ENCODE measurements around the gene CCNH. TPM values are rescaled to one million over a fixed set of nuclear protein-coding genes. Genes with fewer than 3 reads are reported as not detected.

CCNH gene
- total RNA-seq, 3 donors from 2014 or later (not counting 1 experiment from before 2014, with no cell fraction given) = 171 to 305 (median 268) TPM

- H3K27ac Mint-ChIP-seq = peak overlapping the region in 1 of 2 donors; percentile 59
- intact Hi-C loops (cut with micrococcal nuclease) = no loop called here
- no peaks in the 10 kb centered on the region for H3K27me3 Mint-ChIP-seq (ENCODE audit: low read depth in 2 of 2)
- TF ChIP-seq, protein P1, sequence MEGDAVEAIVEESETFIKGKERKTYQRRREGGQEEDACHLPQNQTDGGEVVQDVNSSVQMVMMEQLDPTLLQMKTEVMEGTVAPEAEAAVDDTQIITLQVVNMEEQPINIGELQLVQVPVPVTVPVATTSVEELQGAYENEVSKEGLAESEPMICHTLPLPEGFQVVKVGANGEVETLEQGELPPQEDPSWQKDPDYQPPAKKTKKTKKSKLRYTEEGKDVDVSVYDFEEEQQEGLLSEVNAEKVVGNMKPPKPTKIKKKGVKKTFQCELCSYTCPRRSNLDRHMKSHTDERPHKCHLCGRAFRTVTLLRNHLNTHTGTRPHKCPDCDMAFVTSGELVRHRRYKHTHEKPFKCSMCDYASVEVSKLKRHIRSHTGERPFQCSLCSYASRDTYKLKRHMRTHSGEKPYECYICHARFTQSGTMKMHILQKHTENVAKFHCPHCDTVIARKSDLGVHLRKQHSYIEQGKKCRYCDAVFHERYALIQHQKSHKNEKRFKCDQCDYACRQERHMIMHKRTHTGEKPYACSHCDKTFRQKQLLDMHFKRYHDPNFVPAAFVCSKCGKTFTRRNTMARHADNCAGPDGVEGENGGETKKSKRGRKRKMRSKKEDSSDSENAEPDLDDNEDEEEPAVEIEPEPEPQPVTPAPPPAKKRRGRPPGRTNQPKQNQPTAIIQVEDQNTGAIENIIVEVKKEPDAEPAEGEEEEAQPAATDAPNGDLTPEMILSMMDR (IDR thresholded peaks at IDR 0.05) = no peak
- H3K27me3 ChIP-seq (ENCODE audit: control insufficient read depth, insufficient read depth, low read length) = no peaks in the 10 kb centered on the region
- WGBS (ENCODE audit: insufficient coverage) = no CpG with 5 or more reads among the region's 1 CpG
- H3K27ac ChIP-seq (ENCODE audit: low read length) = no peak overlapping the region
- no peaks in the 10 kb centered on the region for H3K9me3 ChIP-seq (ENCODE audit: control insufficient read depth, insufficient read depth, low read length)
- no peak overlapping the region for H3K4me3 Mint-ChIP-seq
- H3K9me3 Mint-ChIP-seq = no peaks in the 10 kb centered on the region
- no peaks in the 10 kb centered on the region for H3K4me1 Mint-ChIP-seq
- H3K4me3 ChIP-seq (ENCODE audit: low read length) = no peak overlapping the region
- no peaks in the 10 kb centered on the region for H3K4me1 ChIP-seq (ENCODE audit: control insufficient read depth, insufficient read depth, low read length)
- DNase-seq (no peak), ATAC-seq (no peak)
- peaks cover 76% of the 10 kb centered on the region for H3K36me3 ChIP-seq (ENCODE audit: control insufficient read depth, insufficient read depth, low read length)
- peaks cover 7% of the 10 kb centered on the region for H3K36me3 Mint-ChIP-seq
Measured at GRCh38 chr5:87383216-87383615, 29.5 kb downstream of the CCNH start.

DNA sequence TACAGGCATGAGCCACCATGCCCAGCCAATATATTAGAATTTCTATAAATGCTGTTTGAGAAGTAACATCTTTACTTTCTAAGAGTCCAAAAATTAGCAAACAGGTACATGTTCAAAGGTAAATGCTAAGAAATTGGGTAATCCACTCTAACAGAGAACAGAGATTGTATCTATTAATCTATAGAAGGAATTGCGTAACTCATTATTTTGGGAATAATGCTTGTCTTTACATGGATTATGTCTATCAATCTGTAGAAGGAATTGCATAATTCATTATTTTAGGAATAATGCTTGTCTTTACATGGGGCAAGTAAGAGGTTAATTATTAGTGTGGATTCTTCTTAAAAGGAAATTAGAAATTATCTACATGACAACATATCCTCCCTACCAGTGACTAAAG lies 30.5 kb downstream of the CCNH start:
- peak overlapping the region in 1 of 2 donors; percentile 14 for H3K27ac Mint-ChIP-seq
- H3K36me3 Mint-ChIP-seq = peaks cover 7% of the 10 kb centered on the region

GRCh38 chr5:87372705-87373104 lies 40.0 kb downstream of the CCNH start:
- Histone ChIP-seq H3K4me3 (ENCODE audit: low read length) (no peak overlapping the region), H3K36me3 (ENCODE audit: control insufficient read depth, insufficient read depth, low read length) (peaks cover 71% of the 10 kb centered on the region), H3K27ac (ENCODE audit: low read length) (no peak overlapping the region), H3K4me1 (ENCODE audit: control insufficient read depth, insufficient read depth, low read length) (no peaks in the 10 kb centered on the region), H3K9me3 (ENCODE audit: control insufficient read depth, insufficient read depth, low read length) (no peaks in the 10 kb centered on the region), H3K27me3 (ENCODE audit: control insufficient read depth, insufficient read depth, low read length) (no peaks in the 10 kb centered on the region)
- no peaks in the 10 kb centered on the region for H3K9me3 Mint-ChIP-seq
- TF ChIP-seq, protein P1 (IDR thresholded peaks at IDR 0.05) = no peak
- no peaks in the 10 kb centered on the region for H3K27me3 Mint-ChIP-seq (ENCODE audit: low read depth in 2 of 2)
- intact Hi-C loops (cut with micrococcal nuclease) = no loop called here
- DNase-seq (no peak), ATAC-seq (no peak)
- H3K4me3 Mint-ChIP-seq = no peak overlapping the region
- WGBS (ENCODE audit: insufficient coverage) = no CpG with 5 or more reads among the region's 2 CpGs
- peak overlapping the region in 1 of 2 donors; percentile 73 for H3K27ac Mint-ChIP-seq
- no peaks in the 10 kb centered on the region for H3K4me1 Mint-ChIP-seq
- H3K36me3 Mint-ChIP-seq = peaks cover 25% of the 10 kb centered on the region

More for the DNA sequence above, 30.5 kb downstream of the CCNH start:
- Histone ChIP-seq H3K36me3 (ENCODE audit: control insufficient read depth, insufficient read depth, low read length) (peaks cover 76% of the 10 kb centered on the region), H3K4me3 (ENCODE audit: low read length) (no peak overlapping the region), H3K4me1 (ENCODE audit: control insufficient read depth, insufficient read depth, low read length) (no peaks in the 10 kb centered on the region), H3K27ac (ENCODE audit: low read length) (no peak overlapping the region), H3K9me3 (ENCODE audit: control insufficient read depth, insufficient read depth, low read length) (no peaks in the 10 kb centered on the region), H3K27me3 (ENCODE audit: control insufficient read depth, insufficient read depth, low read length) (no peaks in the 10 kb centered on the region)
- Mint-ChIP-seq H3K4me3 (no peak overlapping the region), H3K9me3 (no peaks in the 10 kb centered on the region), H3K27me3 (ENCODE audit: low read depth in 2 of 2) (no peaks in the 10 kb centered on the region), H3K4me1 (no peaks in the 10 kb centered on the region)
- DNase-seq = no peak
- intact Hi-C loops (cut with micrococcal nuclease) = no loop called here
- ATAC-seq = no peak
- WGBS (ENCODE audit: insufficient coverage) = no CpG with 5 or more reads among the region's 1 CpG
- TF ChIP-seq, protein P1 (IDR thresholded peaks at IDR 0.05) = no peak

GRCh38 chr5:87369431-87369830 lies 43.3 kb downstream of the CCNH start:
- peaks cover 54% of the 10 kb centered on the region for H3K36me3 ChIP-seq (ENCODE audit: control insufficient read depth, insufficient read depth, low read length)
- no peak for ATAC-seq
- TF ChIP-seq, protein P1 (IDR thresholded peaks at IDR 0.05) = no peak

More at GRCh38 chr5:87369431-87369830, 43.3 kb downstream of the CCNH start:
- Histone ChIP-seq H3K27ac (ENCODE audit: low read length) (no peak overlapping the region), H3K4me3 (ENCODE audit: low read length) (no peak overlapping the region), H3K4me1 (ENCODE audit: control insufficient read depth, insufficient read depth, low read length) (no peaks in the 10 kb centered on the region), H3K27me3 (ENCODE audit: control insufficient read depth, insufficient read depth, low read length) (no peaks in the 10 kb centered on the region), H3K9me3 (ENCODE audit: control insufficient read depth, insufficient read depth, low read length) (no peaks in the 10 kb centered on the region)
- Mint-ChIP-seq H3K36me3 (peaks cover 24% of the 10 kb centered on the region), H3K4me1 (peaks cover 5 to 6% of the 10 kb centered on the region in 2 donors), H3K4me3 (no peak overlapping the region), H3K27ac (no peak overlapping the region), H3K9me3 (no peaks in the 10 kb centered on the region), H3K27me3 (ENCODE audit: low read depth in 2 of 2) (no peaks in the 10 kb centered on the region)
- DNase-seq = no peak
- intact Hi-C loops (cut with micrococcal nuclease) = no loop called here

Measured in natural killer cell (primary cell).